Spleen (tissue), 11 donors: ENCODE measurements around the gene MAFF. TPM values are rescaled to one million over a fixed set of nuclear protein-coding genes. Genes with fewer than 3 reads are reported as not detected.

Experiments
- DNase-seq: peaks from one replicate; pipeline ENCODE4 v3.0.0-alpha.2; 2020
- H3K27ac ChIP-seq, 8 donors: fragments of 200-600 bp; sonication (generic) in 7 of 8; 1 replicate in 4 of 8; 2 replicates in 4 of 8; pipeline versions ENCODE4 v1.5.0 to v1.8.0; 2016 to 2021; ENCODE audit warnings: inconsistent platforms in 4 of 8, mild to moderate bottlenecking in 4 of 8, moderate library complexity in 1 of 8
- H3K27me3 ChIP-seq, 7 donors: fragments of 200-600 bp; sonication (generic) in 6 of 7; replicated peaks in 1 of 7; 1 replicate in 4 of 7; 2 replicates in 3 of 7; pipeline versions ENCODE4 v1.5.0 to v1.8.0; 2016 to 2021; ENCODE audit warnings: inconsistent platforms in 3 of 7, mild to moderate bottlenecking in 1 of 7
- H3K36me3 ChIP-seq, 6 donors: fragments of 200-600 bp; sonication (generic) in 5 of 6; 1 replicate in 4 of 6; 2 replicates in 2 of 6; pipeline versions ENCODE4 v1.5.0 to v1.8.0; 2016 to 2021; ENCODE audit warnings: inconsistent platforms in 2 of 6
- H3K4me1 ChIP-seq, 6 donors: fragments of 200-600 bp; sonication (generic) in 5 of 6; 1 replicate in 3 of 6; 2 replicates in 3 of 6; pipeline versions ENCODE4 v1.5.0 to v1.8.0; 2016 to 2021; ENCODE audit warnings: inconsistent platforms in 3 of 6
- H3K4me3 ChIP-seq, 8 donors: fragments of 200-600 bp; sonication (generic) in 7 of 8; 1 replicate in 4 of 8; 2 replicates in 4 of 8; pipeline versions ENCODE4 v1.5.0 to v1.8.0; 2016 to 2021; ENCODE audit warnings: inconsistent platforms in 4 of 8, mild to moderate bottlenecking in 4 of 8, moderate library complexity in 2 of 8
- H3K9me3 ChIP-seq, 8 donors: fragments of 200-600 bp; sonication (generic) in 7 of 8; 1 replicate in 4 of 8; 2 replicates in 4 of 8; pipeline versions ENCODE4 v1.5.0 to v1.8.0; 2016 to 2021; ENCODE audit warnings: inconsistent platforms in 4 of 8
- CTCF ChIP-seq, 11 experiments: fragments of 200-600 bp in 7 of 11; fragments of 450-650 bp in 4 of 11; sonication (generic) in 4 of 11; IDR thresholded peaks in 8 of 11; conservative IDR thresholded peaks in 3 of 11; 1 replicate in 7 of 11; 2 replicates in 4 of 11; pipeline versions ENCODE4 v1.4.0 to v1.8.0; 2016 to 2021; ENCODE audit warnings: antibody characterized with exemption in 11 of 11, inconsistent platforms in 4 of 11, mild to moderate bottlenecking in 1 of 11
- POLR2A ChIP-seq, 3 donors: fragments of 450-650 bp; IDR thresholded peaks; one replicate each; pipeline ENCODE4 v1.5.1; 2017; ENCODE audit warnings: antibody characterized with exemption in 3 of 3, mild to moderate bottlenecking in 1 of 3
- POLR2AphosphoS5 ChIP-seq, 3 donors: sonication (generic); formaldehyde crosslinking; IDR thresholded peaks; one replicate each; pipeline ENCODE4 v1.5.1; 2017; ENCODE audit warnings: antibody characterized with exemption in 3 of 3
- WGBS, 5 donors: extraction: QIAGEN DNeasy Blood & Tissue Kit in 3 of 5; methylation state at CpG; one replicate each; pipeline versions ENCODE4 v1.1.5 to v1.1.7; 2013 to 2018; 5-methylcytosine and 5-hydroxymethylcytosine counted together
- intact Hi-C: fragments of 100-400 bp; cut with DNase I; formaldehyde crosslinking; loops from one replicate; pipeline ENCODE4 v1.15.0; 2023; ENCODE audit warnings: low total_unique reads
- polyA plus RNA-seq, 3 donors: library from polyadenylated mRNA; stranded (reverse); fragments of 200-250 nt; gene quantifications; one replicate each; pipeline ENCODE4 v1.2.1, GENCODE V29; 2013
- total RNA-seq, 7 donors: library from RNA; depleted of rRNA in 3 of 7; stranded (reverse); fragments of >200 nt in 3 of 7; fragmentation: NEBNext Ultra II Directional in 4 of 7; extraction: Animal tissue kit (Norgen Biotek cat#: 25700) in 4 of 7; gene quantifications; one replicate each; pipeline versions ENCODE4 v1.1.0 to v1.2.1, GENCODE V29; 2016 to 2021
- donor health status: healthy with polysubstance abuse.
- donor health status: DM: no; HTN: no; CAD: no; lungs with moderate emphysema.
- donor health status: DM: no; HTN: no; CAD: no.
- donor health status: Bipolar disorder and iron deficiency.
- donor health status: healthy.
- donor health status: DM: no; HTN: no; CAD: no.
- donor health status: DM: yes; HTN: yes; CAD: no.

Gene MAFF
- total and polyA plus RNA-seq, 10 donors = 2.1 to 32.4 (median 8.6) TPM

- Histone ChIP-seq H3K27me3 (no peaks in the 10 kb centered on the region), H3K4me1 (peaks cover 0 to 39% (median 13%) of the 10 kb centered on the region in 6 donors), H3K36me3 (peaks cover 0 to 52% (median 8%) of the 10 kb centered on the region in 6 donors), H3K27ac (no peak overlapping the region), H3K9me3 (no peaks in the 10 kb centered on the region), H3K4me3 (no peak overlapping the region)
- DNase-seq = no peak
- TF ChIP-seq POLR2A (IDR thresholded peaks at IDR 0.05) = no peak
- intact Hi-C loops = no loop called here
- whole genome bisulfite sequencing, 5 donors = 87 to 94% (median 89%) methylated on average over 13 of the region's 13 CpGs
Measured at GRCh38 chr22:38165922-38166593, 35.7 kb upstream of the MAFF start.

GRCh38 chr22:38167988-38168407 is 33.8 kb upstream of the MAFF start:
- Histone ChIP-seq H3K9me3 (no peaks in the 10 kb centered on the region), H3K27me3 (no peaks in the 10 kb centered on the region), H3K4me3 (no peak overlapping the region), H3K36me3 (peaks cover 0 to 52% (median 8%) of the 10 kb centered on the region in 6 donors), H3K27ac (no peak overlapping the region), H3K4me1 (peaks cover 0 to 30% (median 10%) of the 10 kb centered on the region in 6 donors)
- intact Hi-C loops = no loop called here
- 87 to 92% (median 89%) methylated on average over 7 of the region's 7 CpGs for WGBS, 5 donors
- TF ChIP-seq POLR2AphosphoS5 (IDR thresholded peaks at IDR 0.05) (no peak), POLR2A (IDR thresholded peaks at IDR 0.05) (no peak), CTCF (IDR thresholded peaks at IDR 0.05 in 8 of 11, conservative IDR thresholded peaks at IDR 0.05 in 3 of 11) (no peak)
- DNase-seq = no peak

GRCh38 chr22:38169116-38169515 is 32.7 kb upstream of the MAFF start:
- Histone ChIP-seq H3K4me3 (no peak overlapping the region), H3K36me3 (peaks cover 0 to 49% (median 8%) of the 10 kb centered on the region in 6 donors), H3K27ac (no peak overlapping the region), H3K4me1 (peaks cover 0 to 37% (median 20%) of the 10 kb centered on the region in 6 donors), H3K9me3 (no peaks in the 10 kb centered on the region), H3K27me3 (no peaks in the 10 kb centered on the region)
- TF ChIP-seq POLR2A (IDR thresholded peaks at IDR 0.05) (no peak), CTCF (IDR thresholded peaks at IDR 0.05 in 8 of 11, conservative IDR thresholded peaks at IDR 0.05 in 3 of 11) (no peak), POLR2AphosphoS5 (IDR thresholded peaks at IDR 0.05) (no peak)
- intact Hi-C loops = no loop called here
- whole genome bisulfite sequencing, 5 donors = 91 to 97% (median 94%) methylated on average over 17 of the region's 17 CpGs
- no peak for DNase-seq

GRCh38 chr22:38170469-38170868 is 31.3 kb upstream of the MAFF start:
- Histone ChIP-seq H3K4me1 (peaks cover 2 to 42% (median 25%) of the 10 kb centered on the region in 6 donors), H3K36me3 (peaks cover 0 to 37% (median 8%) of the 10 kb centered on the region in 6 donors), H3K4me3 (no peak overlapping the region), H3K9me3 (no peaks in the 10 kb centered on the region), H3K27ac (no peak overlapping the region), H3K27me3 (no peaks in the 10 kb centered on the region)
- 92 to 100% (median 99%) methylated on average over 5 of the region's 5 CpGs for WGBS, 5 donors
- TF ChIP-seq POLR2A (IDR thresholded peaks at IDR 0.05) = no peak
- TF ChIP-seq CTCF (IDR thresholded peaks at IDR 0.05 in 8 of 11, conservative IDR thresholded peaks at IDR 0.05 in 3 of 11) = no peak
- no peak for TF ChIP-seq POLR2AphosphoS5 (IDR thresholded peaks at IDR 0.05)
- no peak for DNase-seq
- intact Hi-C loops = no loop called here
